ENCODE data around the gene RAB12.

RAB12 gene

GRCh38 chr18:8623549-8624106, 14.4 kb downstream of the RAB12 start:
- TF ChIP-seq, protein P1, sequence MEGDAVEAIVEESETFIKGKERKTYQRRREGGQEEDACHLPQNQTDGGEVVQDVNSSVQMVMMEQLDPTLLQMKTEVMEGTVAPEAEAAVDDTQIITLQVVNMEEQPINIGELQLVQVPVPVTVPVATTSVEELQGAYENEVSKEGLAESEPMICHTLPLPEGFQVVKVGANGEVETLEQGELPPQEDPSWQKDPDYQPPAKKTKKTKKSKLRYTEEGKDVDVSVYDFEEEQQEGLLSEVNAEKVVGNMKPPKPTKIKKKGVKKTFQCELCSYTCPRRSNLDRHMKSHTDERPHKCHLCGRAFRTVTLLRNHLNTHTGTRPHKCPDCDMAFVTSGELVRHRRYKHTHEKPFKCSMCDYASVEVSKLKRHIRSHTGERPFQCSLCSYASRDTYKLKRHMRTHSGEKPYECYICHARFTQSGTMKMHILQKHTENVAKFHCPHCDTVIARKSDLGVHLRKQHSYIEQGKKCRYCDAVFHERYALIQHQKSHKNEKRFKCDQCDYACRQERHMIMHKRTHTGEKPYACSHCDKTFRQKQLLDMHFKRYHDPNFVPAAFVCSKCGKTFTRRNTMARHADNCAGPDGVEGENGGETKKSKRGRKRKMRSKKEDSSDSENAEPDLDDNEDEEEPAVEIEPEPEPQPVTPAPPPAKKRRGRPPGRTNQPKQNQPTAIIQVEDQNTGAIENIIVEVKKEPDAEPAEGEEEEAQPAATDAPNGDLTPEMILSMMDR (IDR thresholded peaks at IDR 0.05; ENCODE audit: low read depth, low read length): no peak
- no peak for DNase-seq (ENCODE audit: extremely low read depth, low read depth)

DNA sequence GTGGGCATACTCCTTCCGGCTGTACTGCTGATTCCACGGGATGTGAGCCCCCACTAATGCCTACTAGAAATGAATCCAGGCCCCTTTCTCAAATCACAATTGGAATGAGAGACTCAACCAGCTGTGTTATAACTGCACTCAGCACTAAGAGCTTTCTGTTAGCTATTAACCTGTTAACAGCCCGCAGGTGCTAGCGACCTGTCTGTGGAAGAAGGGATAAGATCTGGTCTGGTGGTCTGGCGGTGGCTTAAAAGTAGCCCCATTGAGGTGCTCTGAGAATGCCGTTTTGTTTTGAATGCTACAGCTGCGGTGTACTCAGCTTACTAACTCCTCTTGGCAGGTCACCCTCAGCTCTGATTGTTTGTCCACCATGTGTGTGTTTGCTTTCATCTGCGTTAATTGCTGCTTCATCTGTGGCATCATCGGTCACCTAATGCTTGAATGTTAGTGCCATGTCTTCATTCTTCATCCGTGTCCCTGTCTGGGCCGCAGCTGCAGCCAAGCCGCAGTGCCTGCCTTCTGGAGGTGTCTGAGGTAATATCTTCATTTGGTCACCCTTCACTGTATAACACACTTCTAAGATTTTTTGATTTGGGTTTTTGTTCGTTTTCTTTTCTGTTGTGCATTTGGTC, 16.3 kb downstream of the RAB12 start:
- no peak for DNase-seq (ENCODE audit: extremely low read depth, low read depth)

GRCh38 chr18:8626414-8627106, 17.3 kb downstream of the RAB12 start:
- TF ChIP-seq, protein P1 (IDR thresholded peaks at IDR 0.05; ENCODE audit: low read depth, low read length): no peak
- no peak for DNase-seq (ENCODE audit: extremely low read depth, low read depth)

More for the DNA sequence above, 16.3 kb downstream of the RAB12 start:
- TF ChIP-seq, protein P1 (IDR thresholded peaks at IDR 0.05; ENCODE audit: low read depth, low read length): no peak

- DNase-seq (ENCODE audit: extremely low read depth, low read depth): no peak
- TF ChIP-seq, protein P1 (IDR thresholded peaks at IDR 0.05; ENCODE audit: low read depth, low read length): no peak
Measured at GRCh38 chr18:8627107-8627472, 17.9 kb downstream of the RAB12 start.

GRCh38 chr18:8627540-8627939, 18.3 kb downstream of the RAB12 start:
- TF ChIP-seq, protein P1 (IDR thresholded peaks at IDR 0.05; ENCODE audit: low read depth, low read length): no peak
- DNase-seq (ENCODE audit: extremely low read depth, low read depth): no peak

GRCh38 chr18:8629602-8630001, 20.4 kb downstream of the RAB12 start:
- TF ChIP-seq, protein P1 (IDR thresholded peaks at IDR 0.05; ENCODE audit: low read depth, low read length): no peak
- no peak for DNase-seq (ENCODE audit: extremely low read depth, low read depth)

DNA sequence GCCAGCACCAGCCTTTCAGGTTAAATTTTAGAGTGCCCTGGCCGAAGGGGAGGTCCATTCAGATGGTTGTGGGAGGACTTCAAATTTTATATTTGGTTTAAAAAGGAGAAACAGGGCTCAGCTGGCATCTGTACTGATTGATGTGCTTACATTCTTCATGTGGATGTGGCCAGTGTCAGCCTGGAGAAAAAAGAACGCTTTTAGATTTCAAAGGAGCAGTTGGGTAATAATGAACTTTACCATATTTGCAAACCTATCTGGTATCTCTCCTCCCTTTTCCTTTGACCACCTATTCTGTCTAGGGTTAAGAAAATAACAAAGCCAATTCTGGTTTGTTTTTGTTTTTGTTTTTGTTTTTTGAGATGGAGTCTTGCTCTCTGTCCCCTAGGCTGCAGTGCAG, 21.3 kb downstream of the RAB12 start:
- no peak for DNase-seq (ENCODE audit: extremely low read depth, low read depth)
- TF ChIP-seq, protein P1 (IDR thresholded peaks at IDR 0.05; ENCODE audit: low read depth, low read length): no peak
